WTC11 (cell line): ENCODE data around the gene DSG4.

Experiments
- CREM ChIP-seq: sonication (generic); formaldehyde crosslinking; IDR thresholded peaks from 2 replicates; pipeline ENCODE4 v1.8.1; 2022; ENCODE audit warnings: mild to moderate bottlenecking, missing genetic modification reagents, moderate library complexity
- CTCF ChIP-seq: fragments of 200-600 bp; IDR thresholded peaks from 2 replicates; pipeline ENCODE4 v1.8.0; 2022; ENCODE audit warnings: antibody characterized with exemption
- MAX ChIP-seq: sonication (generic); formaldehyde crosslinking; IDR thresholded peaks from 2 replicates; pipeline ENCODE4 v1.8.0; 2022; ENCODE audit warnings: mild to moderate bottlenecking, missing genetic modification reagents
- NFE2L1 ChIP-seq: sonication (generic); formaldehyde crosslinking; IDR thresholded peaks from 2 replicates; pipeline ENCODE4 v1.8.1; 2023; ENCODE audit warnings: missing genetic modification reagents
- PRDM15 ChIP-seq: sonication (generic); formaldehyde crosslinking; IDR thresholded peaks from 2 replicates; pipeline ENCODE4 v1.8.0; 2022; ENCODE audit warnings: missing genetic modification reagents

GRCh38 chr18:31446854-31447253 lies 70.3 kb downstream of the DSG4 start:
- TF ChIP-seq CTCF (no peak), CREM (no peak), NFE2L1 (CRISPR knock-in tag) (no peak), MAX (no peak), PRDM15 (CRISPR knock-in tag) (no peak)
